Retina (tissue), 1 donor: ENCODE results near the gene ZNF333.
"Not testable (repeated sequence)": the region's sequence is repeated elsewhere in the genome, so short reads cannot be mapped to it uniquely, and the experiment has no call there.

Experiments used
- DNase-seq: peaks from one replicate; pipeline ENCODE4 v3.0.0-alpha.2; 2016

The ZNF333 gene

DNA sequence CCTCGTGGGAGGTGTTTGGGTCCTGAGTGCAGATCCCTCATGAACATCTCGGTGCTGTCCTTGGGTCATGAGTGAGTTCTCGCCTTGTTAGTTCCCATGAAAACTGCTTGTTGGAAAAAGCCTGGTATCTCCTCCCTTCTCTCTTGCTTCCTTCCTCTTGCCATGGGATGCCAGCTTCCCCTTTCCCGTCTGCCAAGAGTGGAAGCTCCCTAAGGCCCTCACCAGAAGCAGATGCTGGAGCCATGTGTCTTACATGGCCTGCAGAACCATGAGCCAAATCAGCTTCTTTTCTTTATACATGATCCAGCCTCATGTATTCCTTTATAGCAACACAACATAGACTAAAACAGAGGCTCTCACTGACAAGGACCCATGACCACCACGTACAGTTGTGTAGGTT lies 80.3 kb downstream of the ZNF333 start:
- no peak for DNase-seq

DNA sequence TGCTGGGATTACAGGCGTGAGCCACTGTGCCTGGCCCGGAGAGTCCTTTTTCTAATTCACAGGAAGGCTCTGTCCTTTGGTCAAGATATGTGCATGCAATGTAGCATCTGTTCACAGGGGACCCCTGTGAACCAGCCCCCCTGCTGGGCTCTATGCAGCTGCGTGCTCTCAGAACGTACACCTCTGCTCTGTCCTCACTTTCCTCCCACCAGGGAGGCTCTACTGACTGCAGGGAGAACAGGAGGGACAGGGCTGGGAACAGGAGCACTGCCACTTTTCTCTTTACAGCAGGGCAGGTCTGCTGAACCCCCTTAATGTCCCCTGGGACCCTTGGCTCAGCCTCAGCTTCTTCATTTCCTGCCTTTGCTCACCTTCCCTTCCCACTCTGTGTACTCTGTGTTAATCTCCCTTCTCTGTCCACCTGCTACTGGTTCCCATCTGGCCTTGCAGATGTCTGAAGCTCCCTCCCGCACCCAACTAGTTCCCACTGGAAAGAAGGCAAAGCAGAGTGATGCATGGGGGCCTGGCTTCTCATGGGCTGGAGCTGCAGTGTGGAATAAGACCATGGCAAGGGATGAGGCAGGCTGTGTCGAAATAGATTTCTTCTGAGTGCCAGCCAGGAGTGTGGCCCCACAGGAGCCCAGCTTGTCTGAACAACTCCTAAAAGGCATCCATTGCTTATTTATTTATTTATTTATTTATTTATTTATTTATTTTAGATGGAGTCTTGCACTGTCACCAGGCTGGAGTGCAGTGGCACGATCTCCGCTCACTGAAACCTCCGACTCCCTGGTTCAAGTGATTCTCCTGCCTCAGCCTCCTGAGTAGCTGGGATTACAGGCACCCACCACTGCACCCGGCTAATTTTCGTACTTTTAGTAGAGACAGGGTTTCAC lies 81.3 kb downstream of the ZNF333 start:
- no peak for DNase-seq

DNA sequence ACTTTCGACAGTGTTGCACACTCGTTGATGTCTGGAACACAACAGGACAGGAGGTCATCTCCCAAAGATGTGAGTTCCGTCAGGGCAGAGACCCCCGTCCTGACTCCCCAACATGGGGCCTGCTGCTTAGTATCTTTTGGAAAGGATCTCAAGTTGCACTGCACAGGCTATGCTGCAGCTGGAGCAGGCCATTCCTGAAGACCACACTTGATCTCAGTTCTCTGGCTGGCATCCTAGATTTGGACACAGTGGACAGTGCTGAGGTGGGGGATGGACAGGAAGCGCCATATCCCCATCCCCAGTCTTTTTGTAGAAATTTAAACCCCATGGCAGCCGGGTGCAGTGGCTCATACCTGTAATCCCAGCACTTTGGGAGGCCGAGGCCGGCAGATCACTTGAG lies 82.6 kb downstream of the ZNF333 start:
- no peak for DNase-seq

DNA sequence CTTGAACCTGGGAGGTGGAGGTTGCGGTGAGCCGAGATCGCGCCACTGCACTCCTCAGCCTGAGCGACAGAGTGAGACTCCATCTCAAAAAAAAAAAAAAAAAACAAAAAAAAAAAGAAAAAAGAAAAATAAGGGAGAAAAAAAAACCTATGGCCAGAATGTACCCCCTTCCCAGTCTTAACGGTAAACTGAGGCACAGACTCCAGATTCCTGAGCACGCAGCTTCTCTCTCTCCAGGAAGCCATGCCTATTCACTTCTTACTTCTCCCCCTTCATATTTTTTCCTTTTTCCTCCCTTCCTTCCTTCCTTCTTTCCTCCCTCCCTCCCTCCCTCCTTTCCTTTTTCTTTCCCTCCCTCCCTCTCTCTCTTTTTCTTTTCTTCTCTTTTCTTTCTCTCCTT lies 83.1 kb downstream of the ZNF333 start:
- no peak for DNase-seq

DNA sequence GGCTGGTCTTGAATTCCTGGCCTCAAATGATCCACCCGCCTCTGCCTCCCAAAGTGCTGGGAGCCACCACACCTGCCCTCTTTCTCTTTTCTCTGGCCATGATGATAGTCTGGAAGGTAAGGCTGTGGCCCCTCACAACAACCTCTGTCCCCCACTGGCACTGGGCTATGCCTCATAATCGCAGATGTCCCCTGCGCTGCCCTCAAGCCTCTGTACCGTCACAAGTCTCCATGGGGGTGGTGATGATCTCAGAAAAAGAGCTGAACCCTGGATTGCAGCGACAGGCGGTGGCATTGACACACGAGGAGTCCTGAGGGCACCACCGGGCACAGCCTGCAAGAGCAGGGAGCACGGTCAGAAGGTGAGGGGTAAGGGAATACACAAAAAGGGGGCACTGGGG lies 83.9 kb downstream of the ZNF333 start:
- not testable (repeated sequence) for DNase-seq

GRCh38 chr19:14774373-14774772 lies 84.5 kb downstream of the ZNF333 start:
- no peak for DNase-seq

DNA sequence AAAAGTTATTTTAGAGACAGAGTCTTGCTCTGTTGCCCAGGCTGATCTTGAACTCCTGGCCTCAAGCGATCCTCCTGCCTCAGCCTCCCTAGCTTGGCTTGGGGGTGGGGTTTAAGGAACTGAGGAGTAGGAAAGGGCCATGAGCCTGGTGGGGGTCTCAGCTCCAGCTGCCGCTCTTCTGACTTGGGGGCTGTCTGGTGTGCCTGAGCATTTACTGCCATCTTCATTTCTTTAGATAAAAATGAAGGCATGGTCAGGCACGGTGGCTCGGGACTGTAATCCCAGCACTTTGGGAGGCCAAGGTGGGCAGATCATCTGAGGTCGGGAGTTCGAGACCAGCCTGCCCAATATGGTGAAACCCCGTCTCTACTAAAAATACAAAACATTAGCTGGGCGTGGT lies 85.5 kb downstream of the ZNF333 start:
- DNase-seq, result not testable (repeated sequence)

DNA sequence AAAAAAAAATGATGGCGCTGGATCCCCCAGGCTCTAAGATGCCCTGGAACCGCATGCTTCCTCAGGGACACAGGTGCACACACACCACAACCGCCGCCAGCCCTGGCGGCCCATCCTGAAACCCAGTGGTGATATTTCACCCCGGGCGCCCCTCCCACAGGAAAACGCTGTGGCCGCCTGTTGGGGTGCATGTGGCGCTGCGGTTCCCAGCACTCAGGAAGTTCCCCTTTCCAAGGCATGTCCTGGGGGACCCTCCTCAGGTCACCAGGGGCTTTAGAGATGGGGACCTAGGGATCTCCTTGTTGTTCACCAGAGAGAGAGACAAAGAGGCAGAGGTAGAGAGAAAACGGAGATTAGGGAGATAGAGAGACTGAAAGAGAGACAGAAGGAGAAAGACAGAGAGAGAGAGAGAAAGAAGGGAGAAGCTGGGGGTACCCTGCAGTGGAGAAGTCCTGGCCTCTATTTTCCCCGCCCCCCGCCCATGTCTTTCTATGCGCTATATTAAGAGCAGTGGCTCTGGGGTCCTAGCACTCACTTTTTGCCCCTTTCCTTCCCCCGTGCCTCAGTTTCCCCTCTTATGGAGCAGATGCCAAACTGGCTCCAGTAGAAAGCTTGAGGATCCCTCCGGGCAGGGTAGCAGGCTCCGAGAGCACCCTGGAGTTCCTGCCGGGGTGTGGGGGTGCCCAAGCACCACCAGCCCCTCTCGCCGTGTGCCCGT lies 86.2 kb downstream of the ZNF333 start:
- DNase-seq, result no peak

- DNase-seq, result not testable (repeated sequence)
Observed at GRCh38 chr19:14777645-14778044, 87.8 kb downstream of the ZNF333 start.

DNA sequence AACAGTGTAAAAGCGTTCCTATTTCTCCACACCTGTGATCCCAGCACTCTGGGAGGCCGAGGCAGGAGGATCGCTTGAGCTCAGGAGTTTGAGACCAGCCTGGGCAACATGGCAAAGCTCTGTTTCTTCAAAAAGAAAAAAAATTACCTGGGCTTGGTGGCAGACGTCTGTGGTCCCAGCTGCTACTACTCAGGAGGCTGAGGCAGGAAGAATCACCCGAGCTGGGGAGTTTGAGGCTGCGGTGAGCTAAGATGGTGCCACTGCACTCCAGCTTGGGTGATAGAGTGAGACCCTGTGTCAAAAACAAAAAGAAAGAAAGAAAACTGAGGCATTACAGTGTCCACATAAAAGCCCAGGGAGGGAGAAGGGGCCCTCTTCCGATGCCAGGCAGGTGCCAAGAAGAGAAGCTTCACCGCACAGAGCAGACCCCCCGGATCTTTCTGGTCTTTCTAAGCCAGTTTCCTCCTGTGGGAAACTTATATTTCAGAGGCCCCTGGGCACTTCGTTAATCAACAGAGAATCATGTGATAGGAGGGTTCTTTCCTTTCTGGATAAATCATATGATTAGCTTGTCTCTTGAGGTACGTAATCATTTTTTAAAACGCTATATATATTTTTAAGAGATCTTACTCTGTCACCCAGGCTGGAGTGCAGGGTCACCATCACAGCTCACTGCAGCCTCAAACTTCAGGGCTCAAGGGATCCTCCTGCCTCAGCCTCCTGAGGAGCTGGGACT lies 88.4 kb downstream of the ZNF333 start, which contains the start of gene ADGRE2:
Gene ADGRE2, minus strand, starts transcription at position 451 of the 736 bp plus-strand sequence. CDS start 1,804 bp downstream, outside the sequence.
- DNase-seq, result not testable (repeated sequence)

GRCh38 chr19:14779151-14779550 lies 89.3 kb downstream of the ZNF333 start:
- no peak for DNase-seq

DNA sequence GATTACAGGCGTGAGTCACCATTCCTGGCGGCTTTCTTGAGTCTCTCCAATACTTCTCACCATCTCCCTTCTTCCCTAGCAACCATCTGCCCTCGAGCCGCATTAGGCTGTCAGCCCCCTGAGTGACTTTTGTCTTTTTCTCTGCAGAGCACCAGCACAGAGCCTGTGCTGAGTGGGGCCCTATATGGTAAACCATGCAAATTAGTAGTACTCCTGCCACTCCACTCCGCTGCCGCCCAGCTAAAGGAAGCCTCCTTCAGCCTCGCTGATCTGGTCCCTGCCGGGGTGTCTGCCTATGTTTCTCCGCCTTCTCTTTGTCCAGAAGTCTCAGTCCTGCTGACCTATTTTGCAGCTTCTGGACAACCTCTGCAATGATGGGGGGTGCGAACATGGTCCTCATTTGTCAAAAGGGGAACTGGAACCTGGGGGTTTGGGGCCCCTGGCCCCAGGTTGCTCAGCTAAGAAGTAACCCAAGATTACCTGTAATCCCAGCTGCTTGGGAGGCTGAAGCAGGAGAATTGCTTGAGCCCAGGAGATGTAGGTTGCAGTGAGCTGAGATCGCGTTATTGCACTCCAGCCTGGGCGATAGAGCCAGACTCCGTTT lies 90.9 kb downstream of the ZNF333 start:
- DNase-seq, result not testable (repeated sequence)

DNA sequence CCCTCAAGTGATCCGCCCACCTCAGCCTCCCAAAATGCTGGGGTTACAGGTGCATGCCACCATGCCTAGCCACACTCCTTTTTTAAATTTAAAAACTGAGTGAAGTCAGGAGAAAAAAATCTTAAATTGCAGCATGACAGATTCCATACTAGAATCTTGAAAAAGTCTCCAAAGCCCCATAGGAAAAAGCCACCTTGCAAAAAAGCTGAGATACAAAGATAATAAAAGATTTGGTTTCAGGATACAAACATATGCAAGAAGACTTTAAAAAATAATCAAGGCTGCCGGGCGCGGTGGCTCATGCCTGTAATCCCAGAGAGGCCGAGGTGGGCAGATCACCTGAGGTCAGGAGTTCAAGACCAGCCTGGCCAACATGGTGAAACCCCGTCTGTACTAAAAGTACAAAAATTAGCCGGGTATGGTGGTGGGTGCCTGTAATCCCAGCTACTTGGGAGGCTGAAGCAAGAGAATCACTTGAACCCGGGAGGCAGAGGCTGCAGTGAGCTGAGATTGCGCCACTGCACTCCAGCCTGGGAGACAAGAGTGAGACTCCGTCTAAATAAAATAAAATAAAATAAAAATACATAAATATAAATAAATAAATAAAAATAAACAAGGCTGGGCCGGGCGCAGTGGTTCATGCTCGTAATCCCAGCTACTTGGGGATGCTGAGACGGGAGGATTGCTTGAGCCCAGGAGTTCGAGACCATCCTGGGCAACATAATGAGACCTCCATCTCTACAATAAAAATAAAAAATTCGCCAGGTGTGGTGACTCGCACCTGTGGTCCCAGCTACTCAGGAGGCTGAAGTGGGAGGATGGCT lies 92.1 kb downstream of the ZNF333 start:
- DNase-seq, result not testable (repeated sequence)

DNA sequence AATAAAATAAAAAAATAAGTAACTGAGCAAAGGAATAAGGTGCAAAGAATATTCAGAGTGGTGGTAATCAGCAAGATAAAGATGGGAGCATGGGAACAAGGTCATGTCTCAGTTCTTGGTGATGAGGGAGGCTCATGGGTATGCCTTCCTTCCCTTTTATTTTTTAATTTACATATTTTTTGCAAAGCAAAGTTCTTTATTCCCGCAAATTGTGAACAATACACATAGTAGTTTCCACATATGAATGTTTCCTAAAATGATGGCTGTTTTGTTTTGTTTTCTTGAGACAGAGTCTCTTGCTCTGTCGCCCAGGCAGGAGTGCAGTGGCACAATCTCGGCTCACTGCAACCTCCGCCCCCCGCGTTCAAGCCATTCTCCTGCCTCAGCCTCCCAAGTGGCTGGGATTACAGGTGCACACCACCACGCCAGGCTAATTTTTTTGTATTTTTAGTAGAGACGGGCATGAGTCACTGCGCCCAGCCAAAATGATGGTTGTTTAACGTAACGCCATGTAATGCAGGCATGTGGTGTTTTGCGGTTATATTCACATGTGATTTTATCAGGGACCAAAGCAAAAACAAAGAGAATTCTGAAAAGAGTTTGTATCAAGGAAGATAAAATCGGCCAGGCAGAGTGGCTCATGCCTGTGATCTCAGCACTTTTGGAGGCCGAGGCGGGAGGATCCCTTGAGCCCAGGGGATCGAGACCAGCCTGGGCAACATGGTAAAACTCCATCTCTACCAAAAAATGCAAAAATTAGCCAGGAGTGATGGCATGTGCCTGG lies 93.0 kb downstream of the ZNF333 start:
- no peak for DNase-seq
